Calu3 (cell line): ENCODE measurements around the gene CDH13. TPM values are rescaled to one million over a fixed set of nuclear protein-coding genes. Genes with fewer than 3 reads are reported as not detected.

ENCODE experiments used
- BruUV-seq: library from RNA; stranded (reverse); fragments of 400-500 nt; replicated peaks from 2 replicates; lab custom pipeline; 2021; lab: Mats Ljungman, UMichigan
- CTCF ChIA-PET: fragments of 300-600 bp; sonication (Branson Sonifier 250); formaldehyde crosslinking; loops from one replicate; lab custom pipeline; 2022; ENCODE audit warnings: antibody characterized with exemption; lab: Charles Lee
- DNase-seq: peaks from one replicate; pipeline ENCODE4 v3.0.0; 2022
- H3K27ac Mint-ChIP-seq: one replicate; pipeline ENCODE4 v1.8.0; 2022; ENCODE audit warnings: mixed read lengths; ENCODE audit not compliant: unreplicated experiment
- H3K27me3 Mint-ChIP-seq: one replicate; pipeline ENCODE4 v1.8.0; 2022; ENCODE audit warnings: mixed read lengths; ENCODE audit not compliant: unreplicated experiment
- H3K36me3 Mint-ChIP-seq: one replicate; pipeline ENCODE4 v1.8.0; 2022; ENCODE audit warnings: mild to moderate bottlenecking, moderate library complexity, mixed read lengths; ENCODE audit not compliant: insufficient read depth, unreplicated experiment
- H3K4me1 Mint-ChIP-seq: one replicate; pipeline ENCODE4 v1.8.0; 2022; ENCODE audit warnings: mild to moderate bottlenecking, low read depth, mixed read lengths; ENCODE audit not compliant: unreplicated experiment
- H3K4me3 Mint-ChIP-seq: one replicate; pipeline ENCODE4 v1.8.0; 2022; ENCODE audit warnings: mild to moderate bottlenecking, low read depth, moderate library complexity, mixed read lengths; ENCODE audit not compliant: unreplicated experiment
- H3K9me3 Mint-ChIP-seq: one replicate; pipeline ENCODE4 v1.8.0; 2022; ENCODE audit warnings: low read depth, mixed read lengths; ENCODE audit not compliant: unreplicated experiment
- CTCF ChIP-seq: fragments of 200-600 bp; IDR thresholded peaks from one replicate; pipeline ENCODE4 v1.8.0; 2022; ENCODE audit warnings: antibody characterized with exemption; ENCODE audit not compliant: unreplicated experiment
- intact Hi-C: fragments of 100-400 bp; cut with micrococcal nuclease; formaldehyde crosslinking; loops from one replicate; pipeline ENCODE4 v1.10.0; 2022; ENCODE audit not compliant: unreplicated experiment
- total RNA-seq: library from RNA; stranded (reverse); gene quantifications from 2 replicates; pipeline ENCODE4 v1.2.3, GENCODE V29; 2022

The CDH13 gene
- total RNA-seq, 1 experiment from 2014 or later = not detected

- H3K27me3 Mint-ChIP-seq = no peaks in the 10 kb centered on the region
- CTCF ChIA-PET = no interaction called here
- H3K27ac Mint-ChIP-seq = no peak overlapping the region
- peaks cover 8% of the 10 kb centered on the region for H3K9me3 Mint-ChIP-seq
- no peak for DNase-seq
- intact Hi-C loops = no loop called here
- no peaks in the 10 kb centered on the region for H3K4me1 Mint-ChIP-seq
- H3K36me3 Mint-ChIP-seq = no peaks in the 10 kb centered on the region
- no peak overlapping the region for H3K4me3 Mint-ChIP-seq
- no peak for TF ChIP-seq CTCF
- no TSS peak for BruUV-seq
Observed at GRCh38 chr16:83350481-83350880, 723.7 kb downstream of the CDH13 start.

- H3K27ac Mint-ChIP-seq = no peak overlapping the region
- CTCF ChIA-PET = interaction anchor here (0.7 kb wide), 1 partner anchor 73 kb away, joined by 4 read pairs; no protein-coding TSS in a partner anchor
Observed at GRCh38 chr16:83351846-83352245, 725.1 kb downstream of the CDH13 start.

GRCh38 chr16:83353241-83353640 is 726.5 kb downstream of the CDH13 start:
- CTCF ChIA-PET = no interaction called here
- BruUV-seq = no TSS peak
- no peak for TF ChIP-seq CTCF
- intact Hi-C loops = no loop called here
- Mint-ChIP-seq H3K27ac (no peak overlapping the region), H3K4me1 (no peaks in the 10 kb centered on the region), H3K36me3 (no peaks in the 10 kb centered on the region), H3K9me3 (peaks cover 6% of the 10 kb centered on the region), H3K27me3 (no peaks in the 10 kb centered on the region), H3K4me3 (no peak overlapping the region)
- DNase-seq = no peak

More at GRCh38 chr16:83351846-83352245, 725.1 kb downstream of the CDH13 start:
- no peak for TF ChIP-seq CTCF
- Mint-ChIP-seq H3K4me1 (no peaks in the 10 kb centered on the region), H3K4me3 (no peak overlapping the region), H3K9me3 (peaks cover 6% of the 10 kb centered on the region), H3K27me3 (no peaks in the 10 kb centered on the region), H3K36me3 (no peaks in the 10 kb centered on the region)
- no TSS peak for BruUV-seq
- no peak for DNase-seq
- intact Hi-C loops = no loop called here

- no TSS peak for BruUV-seq
- CTCF ChIA-PET = no interaction called here
- no peaks in the 10 kb centered on the region for H3K36me3 Mint-ChIP-seq
- no peaks in the 10 kb centered on the region for H3K4me1 Mint-ChIP-seq
- H3K9me3 Mint-ChIP-seq = peaks cover 6% of the 10 kb centered on the region
- intact Hi-C loops = no loop called here
- H3K27me3 Mint-ChIP-seq = no peaks in the 10 kb centered on the region
- no peak for DNase-seq
- no peak for TF ChIP-seq CTCF
- H3K27ac Mint-ChIP-seq = no peak overlapping the region
- H3K4me3 Mint-ChIP-seq = no peak overlapping the region
Observed at GRCh38 chr16:83354015-83354414, 727.2 kb downstream of the CDH13 start.
